Spinal cord (tissue), 10 donors: ENCODE data around the gene OR6K2. TPM values are rescaled to one million over a fixed set of nuclear protein-coding genes. Genes with fewer than 3 reads are reported as not detected.
"Not testable (repeated sequence)": the region's sequence is repeated elsewhere in the genome, so short reads cannot be mapped to it uniquely, and the experiment has no call there.

Experiments
- DNase-seq, 6 donors: peaks; one replicate each; pipeline versions ENCODE4 v3.0.0 to v3.0.0-alpha.2; 2013 to 2015; ENCODE audit warnings: low spot score in 6 of 6, low read depth in 4 of 6
- H3K27ac ChIP-seq: one replicate; pipeline ENCODE4 v1.5.1; 2013; ENCODE audit warnings: low read depth, low read length, control low read depth
- H3K27me3 ChIP-seq: one replicate; pipeline ENCODE4 v1.6.1; 2013; ENCODE audit warnings: low read length; ENCODE audit not compliant: control insufficient read depth, insufficient read depth
- H3K36me3 ChIP-seq: one replicate; pipeline ENCODE4 v1.6.1; 2013; ENCODE audit warnings: low read length; ENCODE audit not compliant: control insufficient read depth, insufficient read depth
- H3K4me1 ChIP-seq: one replicate; pipeline ENCODE4 v1.6.1; 2013; ENCODE audit warnings: low read length; ENCODE audit not compliant: control insufficient read depth, insufficient read depth
- H3K4me3 ChIP-seq: one replicate; pipeline ENCODE4 v1.5.1; 2013; ENCODE audit warnings: low read depth, low read length, control low read depth
- H3K9me3 ChIP-seq: one replicate; pipeline ENCODE4 v1.6.1; 2013; ENCODE audit warnings: low read length; ENCODE audit not compliant: control insufficient read depth, insufficient read depth
- WGBS: methylation state at CpG from one replicate; pipeline ENCODE4 v1.1.5; 2013; ENCODE audit warnings: missing lambda C conversion rate; ENCODE audit not compliant: insufficient coverage; 5-methylcytosine and 5-hydroxymethylcytosine counted together
- polyA plus RNA-seq, 2 donors: library from polyadenylated mRNA; unstranded; fragments of 120-200 nt; gene quantifications; one replicate each; pipeline ENCODE4 v1.2.1, GENCODE V29; 2013; ENCODE audit not compliant: insufficient read length in 2 of 2
- total RNA-seq, 2 donors: library from RNA; depleted of rRNA in 1 of 2; stranded (reverse); fragments of 120-200 nt in 1 of 2; fragments of >200 nt in 1 of 2; gene quantifications; one replicate each; pipeline versions ENCODE4 v1.2.3 to v1.2.4, GENCODE V29; 2013 to 2014
- donor health status: healthy.

Gene OR6K2
- total and polyA plus RNA-seq, 4 donors, result not detected

- not testable (repeated sequence) for H3K36me3 ChIP-seq, H3K27ac ChIP-seq, H3K4me3 ChIP-seq, DNase-seq, H3K9me3 ChIP-seq, H3K4me1 ChIP-seq, H3K27me3 ChIP-seq
- WGBS, result no CpG with 5 or more reads among the region's 1 CpG
Observed at GRCh38 chr1:158688343-158688742, 12.1 kb downstream of the OR6K2 start.

- Histone ChIP-seq H3K4me3 (no peak overlapping the region), H3K36me3 (no peaks in the 10 kb centered on the region), H3K27ac (no peak overlapping the region), H3K27me3 (no peaks in the 10 kb centered on the region), H3K4me1 (no peaks in the 10 kb centered on the region), H3K9me3 (no peaks in the 10 kb centered on the region)
- DNase-seq, result no peak
Observed at GRCh38 chr1:158687037-158687436, 13.4 kb downstream of the OR6K2 start.

GRCh38 chr1:158686111-158687009 is 14.1 kb downstream of the OR6K2 start, which contains the start of gene SPTA1:
TSS of gene SPTA1 (minus strand) at chr1:158686715. CDS start at chr1:158686517, 198 bp downstream.
- Histone ChIP-seq H3K9me3 (no peaks in the 10 kb centered on the region), H3K27ac (no peak within 1 kb of the TSS), H3K36me3 (no peaks in the 10 kb centered on the region), H3K4me1 (no peaks in the 10 kb centered on the region), H3K4me3 (no peak within 1 kb of the TSS), H3K27me3 (no peaks in the 10 kb centered on the region)
- no peak for DNase-seq
- no CpG with 5 or more reads among the region's 7 CpGs for WGBS

- DNase-seq, result no peak
- Histone ChIP-seq H3K27me3 (no peaks in the 10 kb centered on the region), H3K4me1 (no peaks in the 10 kb centered on the region), H3K27ac (no peak overlapping the region), H3K36me3 (no peaks in the 10 kb centered on the region), H3K4me3 (no peak overlapping the region), H3K9me3 (no peaks in the 10 kb centered on the region)
- WGBS, result 71% methylated on average over 6 of the region's 7 CpGs
Observed at GRCh38 chr1:158685085-158685484, 15.4 kb downstream of the OR6K2 start.

- Histone ChIP-seq H3K9me3 (no peaks in the 10 kb centered on the region), H3K27ac (no peak overlapping the region)
- WGBS, result 100% methylated on average over 1 of the region's 2 CpGs
Observed at GRCh38 chr1:158681606-158682005, 18.8 kb downstream of the OR6K2 start.

GRCh38 chr1:158679289-158679688 is 21.2 kb downstream of the OR6K2 start:
- no peaks in the 10 kb centered on the region for H3K4me1 ChIP-seq
- no peaks in the 10 kb centered on the region for H3K36me3 ChIP-seq
- H3K9me3 ChIP-seq, result no peaks in the 10 kb centered on the region
- WGBS, result no CpG with 5 or more reads among the region's 1 CpG
- no peak overlapping the region for H3K27ac ChIP-seq
- no peak overlapping the region for H3K4me3 ChIP-seq
- no peak for DNase-seq
- no peaks in the 10 kb centered on the region for H3K27me3 ChIP-seq

More at GRCh38 chr1:158681606-158682005, 18.8 kb downstream of the OR6K2 start:
- Histone ChIP-seq H3K4me3 (no peak overlapping the region), H3K27me3 (no peaks in the 10 kb centered on the region), H3K4me1 (no peaks in the 10 kb centered on the region), H3K36me3 (no peaks in the 10 kb centered on the region)
- DNase-seq, result no peak

- Histone ChIP-seq H3K27ac (no peak overlapping the region), H3K36me3 (no peaks in the 10 kb centered on the region), H3K4me3 (no peak overlapping the region), H3K4me1 (no peaks in the 10 kb centered on the region), H3K9me3 (no peaks in the 10 kb centered on the region), H3K27me3 (no peaks in the 10 kb centered on the region)
- DNase-seq, result no peak
- no CpG with 5 or more reads among the region's 4 CpGs for WGBS
Observed at GRCh38 chr1:158675563-158676323, 24.7 kb downstream of the OR6K2 start.

- H3K4me3 ChIP-seq, result no peak overlapping the region
Observed at GRCh38 chr1:158674302-158674701, 26.1 kb downstream of the OR6K2 start.

GRCh38 chr1:158666037-158666436 is 34.4 kb downstream of the OR6K2 start:
- Histone ChIP-seq H3K36me3 (no peaks in the 10 kb centered on the region), H3K9me3 (no peaks in the 10 kb centered on the region), H3K4me3 (no peak overlapping the region), H3K27me3 (no peaks in the 10 kb centered on the region), H3K27ac (no peak overlapping the region), H3K4me1 (no peaks in the 10 kb centered on the region)
- no peak for DNase-seq
- 87% methylated on average over 7 of the region's 8 CpGs for whole genome bisulfite sequencing

More at GRCh38 chr1:158674302-158674701, 26.1 kb downstream of the OR6K2 start:
- Histone ChIP-seq H3K4me1 (no peaks in the 10 kb centered on the region), H3K9me3 (no peaks in the 10 kb centered on the region), H3K36me3 (no peaks in the 10 kb centered on the region), H3K27me3 (no peaks in the 10 kb centered on the region), H3K27ac (no peak overlapping the region)
- 92% methylated on average over 7 of the region's 7 CpGs for WGBS
- no peak for DNase-seq
